Erythroblast (primary cell): ENCODE data around the gene GGT6.

ENCODE experiments used
- GATA1 ChIP-seq: IDR thresholded peaks from 2 replicates; pipeline ENCODE4 v1.6.1; 2011; ENCODE audit warnings: low read depth, mild to moderate bottlenecking, control low read depth, low read length, moderate library complexity
- POLR2A ChIP-seq: IDR thresholded peaks from 2 replicates; pipeline ENCODE4 v1.6.1; 2011; ENCODE audit warnings: mild to moderate bottlenecking, low read length

DNA sequence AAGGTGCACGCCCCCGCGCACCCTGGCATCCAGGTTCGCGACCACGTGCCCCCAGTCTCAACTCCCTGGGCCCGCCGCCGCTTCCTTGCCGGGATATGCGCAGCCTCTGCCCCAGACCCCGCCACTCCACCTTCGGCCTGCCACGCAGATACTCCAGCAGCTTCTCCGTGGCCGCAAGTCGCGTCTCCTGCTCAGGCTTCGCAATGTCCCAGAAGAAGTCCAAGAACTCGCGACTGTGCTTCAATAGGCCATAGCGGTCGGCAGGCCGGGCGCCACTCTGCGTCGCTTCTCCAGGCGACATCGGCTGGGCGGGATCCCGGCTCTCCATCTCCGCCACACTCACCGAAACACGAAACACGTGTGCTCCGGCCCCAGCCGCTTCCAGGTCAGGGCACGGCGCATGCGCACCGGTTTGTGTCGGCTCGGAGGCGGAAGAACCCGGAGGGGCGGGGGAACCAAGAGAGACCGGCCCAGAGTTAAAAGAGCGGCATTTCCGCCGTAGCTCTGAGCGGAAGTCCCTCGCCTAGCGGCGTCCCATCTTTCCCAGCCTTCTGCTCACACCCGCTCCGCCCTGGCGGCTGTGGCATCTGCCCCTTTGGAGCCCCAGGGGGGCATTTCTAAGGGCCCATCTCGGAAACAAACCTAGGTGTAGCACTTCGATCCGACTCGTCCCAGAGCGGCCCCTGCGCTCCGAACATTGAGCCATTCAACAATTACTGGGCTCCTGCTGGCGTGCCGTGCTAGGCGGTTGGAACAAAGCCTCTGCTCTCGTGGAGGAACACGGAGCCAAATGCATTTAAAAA lies 5.2 kb downstream of the GGT6 start, which contains the start of gene MYBBP1A:
- TF ChIP-seq POLR2A (peak; percentile 84), GATA1 (no peak)
